H1 (cell line): ENCODE results near the gene ARHGAP26. TPM values are rescaled to one million over a fixed set of nuclear protein-coding genes. Genes with fewer than 3 reads are reported as not detected.

Source experiments
- EGR1 ChIP-seq: IDR thresholded peaks from 2 replicates; pipeline ENCODE4 v1.6.1; 2011; ENCODE audit warnings: low read depth, low read length, borderline replicate concordance
- FOSL1 ChIP-seq: IDR thresholded peaks from 2 replicates; pipeline ENCODE4 v1.6.1; 2011; ENCODE audit warnings: mild to moderate bottlenecking, low read depth, low read length, moderate library complexity; ENCODE audit not compliant: insufficient read depth
- SP4 ChIP-seq: IDR thresholded peaks from 2 replicates; pipeline ENCODE4 v1.6.1; 2012; ENCODE audit warnings: low read length, inconsistent platforms
- TBP ChIP-seq: IDR thresholded peaks from 2 replicates; pipeline ENCODE4 v1.6.1; 2011; ENCODE audit warnings: low read depth, low read length, improper control_type of control experiment
- TEAD4 ChIP-seq: IDR thresholded peaks from 2 replicates; pipeline ENCODE4 v1.6.1; 2012; ENCODE audit warnings: low read depth, low read length, inconsistent platforms, mixed read lengths
- polyA plus RNA-seq, 7 experiments: library from polyadenylated mRNA; depleted of rRNA in 3 of 7; stranded (reverse) in 5 of 7; unstranded in 2 of 7; fragments of >200 nt in 5 of 7; fragments of 200-250 nt in 2 of 7; gene quantifications; 1 replicate in 5 of 7; 2 replicates in 1 of 7; 4 replicates in 1 of 7; pipeline versions ENCODE4 v1.2.1 to v1.2.3, GENCODE V29; 2011 to 2013; ENCODE audit warnings: missing spikeins in 2 of 7, mixed read lengths in 2 of 7
- total RNA-seq: library from RNA; stranded (reverse); fragmentation: NEBNext Ultra II Directional; extraction: Animal tissue kit (Norgen Biotek cat#: 25700); gene quantifications from 2 replicates; pipeline ENCODE4 v1.2.1, GENCODE V29; 2021

Gene ARHGAP26
- total and polyA plus RNA-seq, 2 of the 8 experiments (the other 6 are each of a cell fraction or from before 2014, with no cell fraction given) = 7.1 to 24.8 TPM

- TF ChIP-seq FOSL1 (no peak), SP4 (no peak), TEAD4 (no peak), TBP (no peak), EGR1 (no peak)
Measured at GRCh38 chr5:143229426-143229895, 459.3 kb downstream of the ARHGAP26 start (continued).
